Forelimb muscle (tissue), 1 donor: Measurements from ENCODE around the gene PTGER1. TPM values are rescaled to one million over a fixed set of nuclear protein-coding genes. Genes with fewer than 3 reads are reported as not detected.
"Not testable (repeated sequence)": the region's sequence is repeated elsewhere in the genome, so short reads cannot be mapped to it uniquely, and the experiment has no call there.

Experiments
- DNase-seq: peaks from one replicate; pipeline ENCODE4 v3.0.0-alpha.2; 2013; ENCODE audit warnings: low read depth
- polyA plus RNA-seq: library from polyadenylated mRNA; unstranded; fragments of 120-200 nt; gene quantifications from one replicate; pipeline ENCODE4 v1.2.1, GENCODE V29; 2013; ENCODE audit not compliant: insufficient read length

PTGER1 gene
- polyA plus RNA-seq, 1 donor = not detected

- DNase-seq = no peak
Observed at GRCh38 chr19:14474827-14475226, 327 bp downstream of the PTGER1 start.

- DNase-seq = no peak
Observed at GRCh38 chr19:14473978-14474578, 1.1 kb downstream of the PTGER1 start.

- DNase-seq = no peak
Observed at GRCh38 chr19:14473073-14473977, 1.8 kb downstream of the PTGER1 start.

- no peak for DNase-seq
Observed at GRCh38 chr19:14472202-14472938, 2.8 kb downstream of the PTGER1 start.

- DNase-seq = no peak
Observed at GRCh38 chr19:14471436-14472187, 3.5 kb downstream of the PTGER1 start.

GRCh38 chr19:14470031-14470876, 4.9 kb downstream of the PTGER1 start:
- no peak for DNase-seq

- no peak for DNase-seq
Observed at GRCh38 chr19:14467816-14468215, 7.3 kb downstream of the PTGER1 start.

- no peak for DNase-seq
Observed at GRCh38 chr19:14467391-14467790, 7.8 kb downstream of the PTGER1 start.

- no peak for DNase-seq
Observed at GRCh38 chr19:14463747-14464146, 11.4 kb downstream of the PTGER1 start.

- DNase-seq = not testable (repeated sequence)
Observed at GRCh38 chr19:14462401-14462800, 12.8 kb downstream of the PTGER1 start.

- DNase-seq = no peak
Observed at GRCh38 chr19:14460935-14461334, 14.2 kb downstream of the PTGER1 start.

- no peak for DNase-seq
Observed at GRCh38 chr19:14459703-14460102, 15.5 kb downstream of the PTGER1 start.

GRCh38 chr19:14452303-14452702, 22.9 kb downstream of the PTGER1 start:
- not testable (repeated sequence) for DNase-seq

GRCh38 chr19:14450876-14451275, 24.3 kb downstream of the PTGER1 start:
- no peak for DNase-seq

GRCh38 chr19:14450168-14450874, 24.8 kb downstream of the PTGER1 start:
- DNase-seq = no peak

- no peak for DNase-seq
Observed at GRCh38 chr19:14449321-14449720, 25.8 kb downstream of the PTGER1 start.

GRCh38 chr19:14446336-14447036, 28.7 kb downstream of the PTGER1 start:
- DNase-seq = no peak

GRCh38 chr19:14443632-14444216, 31.4 kb downstream of the PTGER1 start:
- no peak for DNase-seq
